ENCODE results near the gene HDAC10. TPM values are rescaled to one million over a fixed set of nuclear protein-coding genes. Genes with fewer than 3 reads are reported as not detected.

Gene HDAC10
- total and polyA plus RNA-seq, 7 donors = 7.2 to 47.4 (median 12.5) TPM

- Histone ChIP-seq H3K9me3 (no peaks in the 10 kb centered on the region), H3K4me3 (no peak overlapping the region), H3K27me3 (no peaks in the 10 kb centered on the region), H3K4me1 (peaks cover 0 to 41% (median 31%) of the 10 kb centered on the region in 4 donors), H3K27ac (no peak overlapping the region), H3K36me3 (peaks cover 0 to 39% (median 11%) of the 10 kb centered on the region in 4 donors)
- no peak for DNase-seq
- TF ChIP-seq POLR2AphosphoS5 (IDR thresholded peaks at IDR 0.05) = no peak
- no peak for TF ChIP-seq CTCF (IDR thresholded peaks at IDR 0.05)
- no peak for TF ChIP-seq POLR2A (IDR thresholded peaks at IDR 0.05)
- 98 to 100% methylated on average over 1 of the region's 1 CpG for WGBS, 2 donors
- intact Hi-C loops (cut with DNase I) = loop anchor here (5.0 to 10.0 kb wide), 2 partner anchors 271 to 418 kb away; no protein-coding TSS in a partner anchor
These were observed 47.8 kb downstream of the HDAC10 start for GRCh38 chr22:50203288-50203687.

GRCh38 chr22:50202130-50202666, 48.9 kb downstream of the HDAC10 start:
- no peak for DNase-seq
- H3K27ac ChIP-seq = no peak overlapping the region
- no peaks in the 10 kb centered on the region for H3K9me3 ChIP-seq
- H3K27me3 ChIP-seq = no peaks in the 10 kb centered on the region
- intact Hi-C loops (cut with DNase I) = loop anchor here (5.0 to 10.0 kb wide), 2 partner anchors 270 to 417 kb away; no protein-coding TSS in a partner anchor
- peaks cover 0 to 41% (median 8%) of the 10 kb centered on the region in 4 donors for H3K36me3 ChIP-seq
- WGBS, 2 donors = 48 to 64% methylated on average over 13 of the region's 13 CpGs
- H3K4me1 ChIP-seq = peaks cover 0 to 41% (median 29%) of the 10 kb centered on the region in 4 donors
- TF ChIP-seq CTCF (IDR thresholded peaks at IDR 0.05) = no peak
- no peak for TF ChIP-seq EP300 (IDR thresholded peaks at IDR 0.05)
- no peak for TF ChIP-seq POLR2A (IDR thresholded peaks at IDR 0.05)
- no peak for TF ChIP-seq POLR2AphosphoS5 (IDR thresholded peaks at IDR 0.05)
- H3K4me3 ChIP-seq = peak overlapping the region; percentile 42 to 89 (median 84)

GRCh38 chr22:50201191-50202129, 49.6 kb downstream of the HDAC10 start:
- H3K36me3 ChIP-seq = peaks cover 0 to 39% (median 6%) of the 10 kb centered on the region in 4 donors
- no peaks in the 10 kb centered on the region for H3K9me3 ChIP-seq
- intact Hi-C loops (cut with DNase I) = loop anchor here (2.0 to 10.0 kb wide), 3 partner anchors 17 to 417 kb away; partner anchors contain the start of gene TRABD
- DNase-seq = no peak
- H3K27me3 ChIP-seq = no peaks in the 10 kb centered on the region
- TF ChIP-seq POLR2A (IDR thresholded peaks at IDR 0.05) (no peak), EP300 (IDR thresholded peaks at IDR 0.05) (no peak), CTCF (IDR thresholded peaks at IDR 0.05) (no peak), POLR2AphosphoS5 (IDR thresholded peaks at IDR 0.05) (no peak)
- H3K27ac ChIP-seq = peak overlapping the region; percentile 79 to 89 (median 86)
- H3K4me3 ChIP-seq = peak overlapping the region; percentile 42 to 89 (median 84)
- peaks cover 0 to 37% (median 26%) of the 10 kb centered on the region in 4 donors for H3K4me1 ChIP-seq
- WGBS, 2 donors = 1% methylated on average over 115 of the region's 115 CpGs

GRCh38 chr22:50200461-50201190, 50.4 kb downstream of the HDAC10 start, which contains the start of gene SELENOO:
Gene SELENOO, plus strand, starts transcription at chr22:50201011. Its CDS starts 26 bp downstream, at chr22:50201037.
- H3K27ac ChIP-seq = peak within 1 kb of the TSS; percentile 79 to 89 (median 86)
- 0% methylated on average over 105 of the region's 105 CpGs for WGBS, 2 donors
- peak; percentile 95 for DNase-seq
- no peaks in the 10 kb centered on the region for H3K9me3 ChIP-seq
- intact Hi-C loops (cut with DNase I) = loop anchor here (2.0 to 10.0 kb wide), 3 partner anchors 16 to 416 kb away; partner anchors contain the start of gene TRABD
- peaks cover 0 to 35% (median 4%) of the 10 kb centered on the region in 4 donors for H3K36me3 ChIP-seq
- no peaks in the 10 kb centered on the region for H3K27me3 ChIP-seq
- TF ChIP-seq EP300 (IDR thresholded peaks at IDR 0.05) (no peak), POLR2AphosphoS5 (IDR thresholded peaks at IDR 0.05) (peak; percentile 75 to 95 (median 90)), POLR2A (IDR thresholded peaks at IDR 0.05) (peak; percentile 24 to 52)
- peak within 1 kb of the TSS; percentile 42 to 89 (median 84) for H3K4me3 ChIP-seq
- H3K4me1 ChIP-seq = peaks cover 0 to 32% (median 24%) of the 10 kb centered on the region in 4 donors
